ENCODE measurements around the gene MPEG1.

Gene MPEG1

DNA sequence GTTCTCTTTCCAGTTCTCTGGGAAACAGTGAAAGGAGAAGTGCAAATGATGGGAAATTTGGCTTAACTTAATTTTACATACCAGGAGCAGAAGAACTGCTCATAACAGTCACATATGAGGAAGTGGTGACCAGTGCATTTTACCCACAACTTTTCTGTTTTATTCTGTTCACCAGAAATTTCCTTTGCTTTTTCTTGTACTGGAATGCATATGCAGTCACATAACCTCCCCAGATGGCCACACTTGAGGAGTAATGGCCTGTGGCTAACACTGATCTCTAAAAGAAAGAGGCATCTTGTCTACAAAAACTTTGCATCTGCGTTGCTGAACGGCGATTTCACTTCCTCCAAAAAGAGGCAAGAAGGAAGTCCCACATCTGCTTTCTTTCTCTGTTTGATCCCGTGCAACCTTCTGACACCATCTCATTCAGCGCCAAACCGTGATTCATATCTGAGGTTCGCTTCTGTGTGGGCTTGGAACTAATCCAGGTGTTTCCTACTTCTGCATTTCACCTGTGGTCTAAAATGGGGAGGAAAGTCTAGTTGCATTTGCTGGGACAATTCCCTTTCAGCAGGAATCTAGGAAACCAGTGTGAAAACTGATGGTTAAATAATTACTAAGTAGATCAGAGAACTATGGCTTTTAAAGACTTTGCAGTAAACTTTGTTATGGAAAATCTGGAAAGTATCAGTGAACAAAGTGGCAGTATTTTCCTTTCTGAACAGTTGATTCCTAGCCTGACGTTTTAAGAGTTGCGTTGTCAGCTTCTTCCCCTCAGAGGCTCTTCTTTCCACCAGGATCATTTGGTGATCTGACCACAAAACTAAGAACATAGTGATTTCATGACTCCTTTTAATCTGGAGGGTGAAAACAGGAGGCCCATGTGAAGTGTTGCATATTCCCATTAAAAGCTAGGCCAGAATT, 4.2 kb upstream of the MPEG1 start:
- peak; percentile 64 for DNase-seq

DNA sequence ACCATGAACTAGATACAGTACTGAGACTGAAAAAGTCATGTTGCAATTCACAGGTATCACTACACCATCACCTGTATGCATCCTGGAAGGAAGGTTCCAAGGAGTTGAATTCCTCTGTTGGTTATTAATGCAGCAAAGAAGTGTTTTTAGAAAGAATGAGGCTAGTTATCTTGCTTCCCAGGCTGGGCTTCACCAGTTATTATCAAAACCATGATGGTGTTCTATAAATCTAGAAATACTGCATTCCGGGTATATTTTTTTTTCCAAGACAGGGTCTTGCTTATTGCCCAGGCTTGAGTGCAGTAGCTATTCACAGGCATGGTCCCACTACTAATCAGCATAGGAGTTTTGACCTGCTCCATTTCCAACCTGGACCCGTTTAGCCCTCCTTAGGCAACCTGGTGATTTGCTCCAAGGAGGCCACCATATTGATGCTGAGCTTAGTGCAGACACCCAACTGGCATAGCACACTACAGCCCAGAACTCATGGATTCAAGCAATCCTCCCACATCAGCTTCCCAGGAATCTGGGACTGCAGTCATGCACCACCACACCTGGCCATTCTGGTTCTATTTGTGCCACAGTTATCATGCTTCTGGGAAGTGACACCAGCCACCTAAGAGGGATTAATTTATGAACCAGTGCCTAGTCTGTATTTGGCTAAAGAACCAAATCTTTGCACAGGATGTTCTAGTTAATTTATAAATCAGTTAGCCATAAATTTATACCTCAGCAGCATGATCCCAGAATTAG, 1.6 kb upstream of the MPEG1 start:
- no peak for DNase-seq

DNA sequence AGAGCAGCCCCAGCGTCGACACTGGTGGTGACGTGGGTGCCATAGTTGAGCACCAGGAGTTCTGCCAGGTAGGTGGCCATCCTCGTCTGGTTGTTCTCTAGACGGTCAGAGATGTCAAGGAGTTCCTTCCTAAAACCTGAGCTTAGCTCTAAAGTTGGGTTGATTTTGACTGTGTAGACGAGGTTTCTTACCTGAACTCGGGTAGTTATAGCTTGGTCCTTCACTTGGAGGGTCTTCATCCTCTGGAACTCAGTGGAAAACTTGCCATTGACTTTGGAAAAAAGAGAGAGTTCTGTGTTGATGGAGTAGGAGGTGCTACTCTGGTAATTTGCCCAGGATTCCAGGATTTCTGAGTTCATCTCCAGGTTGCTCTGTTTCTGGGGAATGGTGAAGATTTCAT, 505 bp downstream of the MPEG1 start:
- no peak for DNase-seq

DNA sequence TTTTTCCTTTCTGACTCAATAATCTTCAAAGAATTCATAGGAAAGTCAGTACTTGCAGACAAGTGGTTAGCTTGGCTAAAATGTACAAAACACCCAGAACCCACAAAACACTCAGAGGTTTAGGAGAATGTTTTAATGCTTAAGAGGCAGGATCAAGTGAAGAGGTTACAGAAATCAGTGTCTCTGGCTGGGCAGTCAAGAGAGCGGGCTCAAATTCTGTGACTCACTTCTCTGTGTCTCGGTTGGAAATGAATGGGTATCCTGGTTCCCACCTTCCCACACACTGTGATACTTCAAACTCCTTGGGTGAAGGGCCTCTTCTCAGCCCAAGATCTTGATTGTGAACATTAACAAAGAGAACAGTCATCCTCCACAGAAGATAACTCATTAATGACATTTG, 3.8 kb downstream of the MPEG1 start:
- DNase-seq: no peak

DNA sequence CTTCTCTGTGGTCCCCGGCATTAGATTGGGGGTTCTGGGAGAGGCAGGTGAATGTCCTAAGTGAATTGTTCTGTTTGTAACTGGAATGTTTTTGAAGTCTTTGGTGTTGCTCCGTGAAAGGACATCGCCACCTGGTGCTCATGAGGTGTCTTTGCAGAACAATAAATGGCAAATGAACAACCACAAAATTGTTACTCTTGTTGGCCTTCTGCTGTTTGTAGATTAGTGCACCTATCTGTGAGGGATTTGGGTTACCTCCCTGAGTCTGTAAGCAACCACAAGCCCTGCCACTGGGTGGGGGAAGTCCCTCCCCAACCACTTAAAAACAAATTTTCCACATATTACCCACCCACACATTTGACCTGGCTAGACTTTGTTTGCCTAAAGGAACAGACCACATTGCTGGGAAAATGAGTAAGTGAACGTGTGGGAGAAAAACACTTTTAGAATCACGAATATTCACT, 4.7 kb downstream of the MPEG1 start:
- DNase-seq: peak; percentile 48

DNA sequence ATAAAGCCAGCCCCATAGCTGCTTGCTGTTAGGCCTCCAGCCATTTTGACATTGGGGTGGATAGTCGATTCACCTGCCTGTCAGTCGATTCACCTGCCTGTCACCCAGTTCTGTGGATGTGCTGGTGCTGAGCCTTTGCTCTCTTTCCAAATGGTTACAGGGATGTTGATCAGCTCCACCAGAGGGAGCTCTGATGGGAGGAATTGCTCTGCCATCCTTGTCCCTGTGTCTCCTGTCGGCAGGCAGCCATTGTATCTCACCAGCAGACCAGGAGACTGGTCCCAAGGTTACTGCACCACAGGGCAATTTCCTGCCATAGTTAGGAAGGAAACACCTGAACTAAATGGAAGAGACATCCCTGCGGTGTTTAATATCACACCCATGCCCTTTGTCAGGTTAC, 6.1 kb downstream of the MPEG1 start:
- DNase-seq: no peak

DNA sequence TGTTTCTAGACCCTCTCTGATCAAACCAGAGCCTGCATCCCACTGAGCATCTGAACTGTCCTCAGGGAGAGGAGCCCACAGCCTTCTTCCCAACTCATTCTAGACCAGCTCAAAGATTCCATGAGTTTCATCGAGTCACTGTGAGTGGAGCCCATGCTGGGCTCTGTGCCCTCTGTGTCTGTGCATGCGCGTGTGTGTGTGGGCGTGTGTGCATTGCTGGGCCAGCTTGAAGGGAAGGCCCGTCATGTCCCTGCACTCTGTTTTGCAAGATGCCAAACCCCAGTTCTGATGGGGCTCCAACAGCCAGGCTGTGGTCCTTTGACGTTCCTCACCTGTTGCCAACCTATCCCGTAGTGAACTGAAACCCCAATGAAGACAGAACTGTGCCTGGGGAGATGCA, 7.1 kb downstream of the MPEG1 start:
- no peak for DNase-seq

DNA sequence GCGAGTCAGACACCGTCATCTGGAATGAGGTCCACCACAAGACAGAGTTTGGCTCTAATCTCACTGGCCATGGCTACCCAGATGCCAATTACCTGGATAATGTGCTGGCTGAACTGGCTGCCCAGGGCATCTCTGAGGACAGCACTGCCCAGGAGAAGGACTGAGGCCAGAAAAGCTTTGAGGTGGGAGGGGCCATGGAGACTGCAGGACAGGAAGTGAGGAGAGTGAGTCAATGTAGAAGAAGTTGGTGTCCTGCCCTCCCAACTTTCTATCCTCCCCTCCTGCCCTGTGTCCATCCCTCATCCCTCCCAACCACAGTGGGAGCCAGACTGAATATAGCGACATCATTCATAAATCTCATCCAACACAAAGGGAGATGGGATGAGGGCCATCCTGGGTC, 8.0 kb downstream of the MPEG1 start:
- DNase-seq: no peak

DNA sequence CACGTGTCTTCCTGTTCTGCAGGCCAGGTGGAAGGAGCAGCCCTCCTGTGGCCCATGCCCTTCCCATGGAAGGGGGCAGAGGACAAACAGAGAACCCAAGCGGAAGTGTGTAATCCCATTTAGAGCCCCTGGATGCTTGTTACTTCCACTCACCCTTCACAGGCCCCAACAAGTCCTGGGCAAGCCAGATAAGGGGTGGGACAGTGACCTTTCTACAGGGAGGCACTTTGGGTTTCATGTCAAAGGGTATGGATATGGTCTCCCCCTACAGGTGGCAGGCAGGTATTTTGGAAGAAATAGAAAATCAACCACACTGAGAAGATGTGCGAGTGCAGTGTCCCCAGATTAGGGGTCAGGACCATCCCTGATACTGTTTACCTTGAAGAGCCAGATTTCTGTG, 11.4 kb downstream of the MPEG1 start:
- no peak for DNase-seq

DNA sequence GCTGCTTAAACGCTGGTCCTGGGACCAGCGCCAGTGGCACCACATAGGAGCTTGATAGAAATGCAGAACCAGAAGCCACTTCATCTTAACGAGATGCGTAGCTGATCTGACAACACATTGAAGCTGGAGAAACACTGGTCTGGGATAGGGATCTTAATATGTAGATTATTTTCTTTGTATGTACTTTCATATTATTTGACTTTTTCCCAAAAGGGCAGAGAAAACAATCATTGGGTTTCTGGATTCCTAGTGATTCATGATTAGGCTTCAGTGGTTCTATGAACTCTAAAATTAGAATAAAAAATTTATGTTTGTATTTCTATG, 12.3 kb downstream of the MPEG1 start:
- no peak for DNase-seq

DNA sequence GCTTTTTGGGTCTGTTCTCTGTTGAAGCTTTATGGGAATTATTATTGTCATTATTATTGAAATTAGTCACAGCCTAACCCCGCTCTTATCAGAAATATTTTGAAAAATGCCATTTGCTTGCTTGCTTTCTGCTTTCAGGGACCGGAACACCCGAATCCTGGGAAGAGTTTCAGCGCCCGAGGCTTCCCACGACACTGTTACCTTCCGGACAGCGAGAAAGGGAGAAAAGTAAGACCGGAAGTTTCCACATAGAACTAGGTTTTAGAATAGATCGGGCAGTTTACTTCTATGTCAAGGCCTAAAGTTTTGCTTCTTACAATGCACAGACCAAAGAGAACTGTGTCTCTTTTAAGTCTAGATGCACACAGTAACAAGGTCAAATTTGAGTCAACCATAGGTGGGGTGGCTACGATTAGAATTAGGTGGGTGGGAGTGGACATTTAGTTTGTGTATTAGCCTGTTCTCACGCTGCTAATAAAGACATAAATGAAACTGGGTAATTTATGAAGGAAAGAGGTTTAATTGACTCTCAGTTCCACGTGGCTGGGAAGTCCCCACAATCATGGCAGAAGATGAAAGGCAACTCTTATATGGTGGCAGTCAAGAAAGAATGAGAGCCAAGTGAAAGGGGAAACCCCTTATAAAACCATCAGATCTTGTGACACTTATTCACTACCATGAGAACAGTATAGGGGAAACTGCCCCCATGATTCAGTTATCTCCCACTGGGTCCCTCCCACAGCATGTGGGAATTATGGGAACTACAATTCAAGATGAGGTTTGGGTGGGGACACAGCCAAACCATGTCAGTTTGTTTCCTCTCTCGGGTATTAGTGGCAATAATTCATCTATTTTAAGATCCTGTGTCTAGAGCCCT, 12.9 kb downstream of the MPEG1 start:
- no peak for DNase-seq

DNA sequence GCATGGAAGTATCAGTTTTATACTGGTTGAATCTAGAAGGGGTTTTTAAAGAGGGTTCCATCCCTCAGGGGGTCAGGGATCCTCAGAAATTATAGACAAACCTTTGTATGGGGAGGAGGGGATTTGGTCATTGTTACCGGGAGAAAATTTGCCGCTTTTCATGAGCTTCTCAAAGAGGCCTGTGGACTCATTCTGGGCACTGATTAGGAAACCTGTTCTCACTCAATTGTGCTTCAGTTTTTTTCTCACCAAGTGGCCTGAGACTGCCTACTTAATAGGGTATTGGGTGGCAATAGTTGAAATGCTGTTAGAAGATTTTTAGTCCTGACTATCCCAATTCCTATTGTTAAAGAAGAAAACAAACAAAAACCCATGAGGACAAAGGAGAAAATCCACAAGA, 14.0 kb downstream of the MPEG1 start:
- DNase-seq: no peak

DNA sequence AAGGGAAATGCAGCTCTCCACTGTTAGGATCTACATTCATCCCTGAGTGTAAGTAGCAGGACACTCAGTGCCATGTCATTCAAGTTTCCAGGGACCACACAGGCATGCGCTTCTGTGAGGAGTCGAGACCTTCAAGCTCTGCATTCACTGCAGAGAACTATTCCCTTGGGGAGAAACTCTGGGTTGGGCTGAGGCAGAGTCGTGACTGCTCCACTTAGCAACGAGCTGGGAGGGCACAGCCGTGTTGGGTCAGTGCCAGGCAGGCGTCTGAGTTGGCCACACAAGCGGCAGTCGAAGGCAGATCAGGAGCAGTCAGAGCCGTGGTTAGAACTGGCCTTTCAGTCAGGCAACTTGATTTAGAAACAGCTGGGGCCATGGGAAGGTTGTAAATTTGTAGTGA, 14.7 kb downstream of the MPEG1 start:
- DNase-seq: peak; percentile 92

DNA sequence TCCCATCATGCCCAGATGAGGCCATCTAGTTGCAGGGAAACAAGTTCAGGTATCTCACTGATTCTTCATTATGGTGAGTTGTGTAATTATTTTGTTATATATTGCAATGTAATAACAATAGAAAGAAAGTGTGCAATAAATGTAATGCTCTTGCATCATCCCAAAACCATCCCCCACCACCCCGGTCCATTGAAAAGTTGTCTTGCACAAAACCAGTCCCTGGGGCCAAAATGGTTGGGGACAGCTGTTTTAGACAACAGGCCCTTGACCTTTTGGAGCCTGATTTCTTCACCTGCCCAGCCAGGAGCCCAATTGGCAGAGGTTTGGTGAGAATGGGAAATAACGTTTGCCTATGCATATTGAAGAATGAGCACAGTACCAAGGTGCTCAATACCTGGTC, 15.9 kb downstream of the MPEG1 start:
- no peak for DNase-seq

DNA sequence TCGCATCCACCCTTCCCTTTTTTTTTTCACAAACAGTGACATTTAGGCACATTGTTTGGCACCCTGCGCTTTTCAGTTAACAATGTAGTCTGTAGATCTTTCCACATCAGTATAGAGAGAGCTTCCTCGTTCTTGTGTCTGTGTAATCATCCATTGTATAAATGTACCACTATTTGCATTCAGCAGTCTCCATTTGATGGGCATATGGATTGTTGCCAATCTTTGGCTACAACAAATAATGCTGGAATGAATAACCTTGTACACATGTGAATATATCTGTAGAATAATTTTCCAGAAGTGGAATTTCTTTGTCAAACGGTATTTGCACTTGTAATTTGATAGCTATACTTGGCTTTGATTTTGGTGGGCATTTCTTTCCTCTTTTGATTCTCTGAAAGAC, 17.1 kb downstream of the MPEG1 start:
- no peak for DNase-seq

DNA sequence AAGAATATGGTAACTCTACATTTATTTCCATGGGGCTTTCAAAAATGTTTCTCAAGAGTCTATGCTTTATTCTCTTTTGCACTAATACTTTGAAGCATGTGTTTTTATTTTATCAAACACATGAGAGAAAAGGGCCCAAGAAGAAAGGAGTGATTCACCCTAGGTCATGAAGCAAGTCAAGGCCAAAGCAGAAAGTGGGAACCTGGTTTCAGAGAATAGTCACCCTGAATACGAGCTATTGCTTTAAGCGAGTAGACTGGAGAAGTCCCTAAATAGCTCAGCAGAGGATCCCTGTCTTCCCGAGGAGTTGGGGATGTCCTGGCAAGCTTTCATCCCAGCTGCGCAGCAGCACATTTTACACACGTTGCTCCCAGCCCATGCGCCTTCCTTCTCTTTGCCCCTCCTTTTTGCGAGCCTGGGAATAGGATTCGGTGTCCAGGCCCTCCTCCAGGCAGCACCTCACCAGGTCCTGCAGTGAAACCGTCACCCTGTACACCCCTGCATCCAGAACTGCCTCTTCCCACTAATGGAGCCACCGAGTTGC, 19.1 kb downstream of the MPEG1 start:
- no peak for DNase-seq

DNA sequence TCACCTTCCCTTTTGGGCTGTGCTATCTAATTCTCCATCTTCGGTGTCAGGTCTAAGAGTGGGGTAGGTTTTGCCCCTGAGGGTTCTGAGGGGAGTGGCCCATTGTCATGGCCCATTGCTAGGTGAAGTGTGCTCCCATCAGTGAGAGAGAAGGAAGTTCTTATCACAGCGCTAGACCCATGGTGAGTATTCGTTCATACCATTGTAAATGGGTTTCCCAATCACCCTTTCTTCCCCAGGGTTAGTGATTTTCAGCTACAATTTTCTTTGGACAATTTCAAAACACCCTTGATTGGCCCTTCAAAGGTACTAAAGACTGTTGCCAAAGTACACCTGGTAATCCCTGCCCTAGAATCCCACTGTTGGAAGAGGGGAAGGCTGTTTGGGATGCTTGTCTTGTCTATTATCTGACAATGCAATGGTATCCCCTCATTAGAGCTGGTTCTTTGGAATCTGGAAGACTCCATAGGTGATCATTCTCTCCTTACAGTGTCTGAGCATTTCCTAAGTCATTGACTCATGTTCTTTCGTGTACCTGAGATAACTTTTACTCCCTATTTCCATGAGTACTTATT, 20.2 kb downstream of the MPEG1 start:
- no peak for DNase-seq

DNA sequence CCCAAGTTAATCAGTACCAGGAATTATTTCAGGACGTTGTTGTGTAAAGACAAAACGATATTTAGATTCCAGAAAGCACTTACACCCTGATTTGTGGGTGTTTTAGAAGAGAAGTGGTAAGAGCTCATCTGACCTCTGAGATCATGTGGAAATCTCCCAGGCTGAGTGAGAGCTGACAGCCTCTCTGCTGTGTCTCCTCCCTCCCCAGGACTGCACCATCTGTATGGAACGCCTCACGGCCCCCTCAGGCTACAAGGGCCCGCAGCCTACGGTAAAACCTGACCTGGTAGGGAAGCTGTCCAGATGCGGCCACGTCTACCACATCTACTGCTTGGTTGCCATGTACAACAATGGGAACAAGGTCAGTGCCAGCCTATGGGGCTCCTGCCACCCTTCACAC, 20.8 kb downstream of the MPEG1 start:
- no peak for DNase-seq

DNA sequence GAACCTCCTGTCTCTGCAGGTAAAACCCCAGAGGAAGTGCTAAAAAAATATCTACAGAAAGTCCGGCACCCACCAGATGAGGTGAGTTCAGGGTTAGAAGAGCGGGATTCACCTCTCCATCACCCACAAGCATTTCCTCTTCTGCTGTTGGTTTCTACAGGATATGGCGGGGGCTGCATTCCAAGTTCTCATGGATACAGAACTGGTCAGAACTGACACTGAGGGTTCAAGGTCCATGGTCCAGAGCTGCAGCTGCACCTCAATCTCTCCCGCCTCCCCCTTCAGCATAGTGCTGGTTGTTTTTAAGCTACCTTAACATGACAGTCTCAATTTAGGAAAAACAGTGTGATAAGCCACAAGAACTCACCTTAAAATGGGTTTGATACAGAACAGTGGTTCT, 21.6 kb downstream of the MPEG1 start:
- no peak for DNase-seq

DNA sequence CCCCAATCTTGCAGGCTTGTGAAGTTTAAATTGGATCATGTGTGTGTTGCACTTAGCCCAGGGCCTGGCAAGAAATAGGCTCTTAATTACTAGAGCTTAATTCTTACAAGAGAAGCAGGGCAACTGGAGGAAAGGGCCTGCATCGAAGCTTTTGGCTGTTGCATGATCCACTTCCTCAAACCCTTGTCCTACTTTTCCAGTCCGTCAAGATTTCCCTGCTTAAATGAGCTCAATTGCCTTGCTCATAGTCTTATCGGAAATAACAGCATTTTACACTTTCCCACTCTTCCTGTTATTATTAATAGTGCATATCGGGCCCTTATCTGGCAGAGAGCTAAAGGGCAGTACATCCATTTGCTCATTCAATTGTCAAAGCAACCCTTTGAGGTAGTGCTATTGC, 22.7 kb downstream of the MPEG1 start:
- DNase-seq: no peak

DNA sequence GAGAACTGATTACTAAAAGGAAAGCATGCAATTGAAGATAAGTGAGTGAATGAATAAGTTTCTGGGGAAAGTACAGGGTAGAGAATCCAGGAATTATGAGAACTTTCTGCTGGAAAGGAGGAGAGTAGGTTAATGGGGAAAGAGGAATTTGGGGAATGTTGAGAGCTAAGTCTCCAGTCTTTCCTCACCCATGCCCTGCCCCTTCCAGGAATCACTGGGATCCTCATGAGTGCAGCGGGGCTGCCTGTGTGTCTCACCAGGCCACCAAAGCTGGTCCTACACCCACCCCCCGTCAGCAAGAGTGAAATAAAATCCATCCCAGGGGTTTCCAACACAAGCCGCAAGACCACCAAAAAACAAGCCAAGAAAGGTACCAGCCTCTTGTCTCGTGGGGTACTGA, 23.8 kb downstream of the MPEG1 start:
- DNase-seq: no peak

DNA sequence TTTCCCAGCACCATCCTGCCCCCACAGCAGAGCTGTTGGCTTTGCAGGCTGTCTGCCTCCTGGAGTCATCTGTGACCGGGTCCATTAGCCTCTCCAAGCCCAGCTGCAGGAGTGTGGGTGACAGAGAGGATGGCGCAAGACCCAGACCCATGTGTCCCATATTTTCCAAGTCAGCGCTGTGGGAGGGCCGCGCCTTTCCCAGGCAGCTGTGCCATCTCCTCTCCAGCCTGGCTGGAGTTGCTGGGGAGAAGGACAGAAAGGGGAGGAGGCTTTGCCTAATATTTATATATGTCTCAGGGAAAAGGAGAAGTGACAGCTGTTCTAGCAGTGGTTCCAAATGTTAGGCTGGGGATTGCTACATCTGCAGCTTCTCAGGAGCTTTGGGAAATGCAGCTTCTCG, 25.1 kb downstream of the MPEG1 start:
- peak; percentile 72 for DNase-seq

DNA sequence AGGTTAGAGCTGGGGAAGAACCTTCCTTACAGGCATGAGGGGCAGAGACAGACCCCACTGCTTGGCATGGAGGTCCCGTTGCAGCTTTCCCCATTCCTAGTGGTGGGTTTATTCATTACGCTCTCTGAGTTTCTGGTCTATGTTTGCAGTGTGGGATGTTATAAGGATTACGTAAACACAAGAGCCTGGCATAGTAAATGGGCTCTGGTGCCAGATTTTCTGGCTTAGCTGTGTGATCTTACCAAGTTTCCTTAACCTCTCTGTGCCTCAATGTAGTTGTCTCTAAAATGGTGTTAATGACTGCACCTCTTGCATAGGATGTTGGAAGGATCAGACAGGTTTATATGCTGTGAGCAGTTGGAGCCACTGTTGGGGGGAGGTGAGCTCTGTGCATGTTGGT, 25.7 kb downstream of the MPEG1 start:
- DNase-seq: no peak
